ENCODE results near the gene GOLPH3.
"Not testable (repeated sequence)": the region's sequence is repeated elsewhere in the genome, so short reads cannot be mapped to it uniquely, and the experiment has no call there.

GOLPH3 gene

GRCh38 chr5:32096891-32097595 lies 77.1 kb downstream of the GOLPH3 start:
- DNase-seq, result no peak

GRCh38 chr5:32095261-32095671 lies 78.9 kb downstream of the GOLPH3 start:
- no peak for DNase-seq

GRCh38 chr5:32094691-32095090 lies 79.4 kb downstream of the GOLPH3 start:
- DNase-seq, result no peak

- peak; percentile 28 for DNase-seq
Observed at GRCh38 chr5:32092938-32093812, 80.9 kb downstream of the GOLPH3 start.

DNA sequence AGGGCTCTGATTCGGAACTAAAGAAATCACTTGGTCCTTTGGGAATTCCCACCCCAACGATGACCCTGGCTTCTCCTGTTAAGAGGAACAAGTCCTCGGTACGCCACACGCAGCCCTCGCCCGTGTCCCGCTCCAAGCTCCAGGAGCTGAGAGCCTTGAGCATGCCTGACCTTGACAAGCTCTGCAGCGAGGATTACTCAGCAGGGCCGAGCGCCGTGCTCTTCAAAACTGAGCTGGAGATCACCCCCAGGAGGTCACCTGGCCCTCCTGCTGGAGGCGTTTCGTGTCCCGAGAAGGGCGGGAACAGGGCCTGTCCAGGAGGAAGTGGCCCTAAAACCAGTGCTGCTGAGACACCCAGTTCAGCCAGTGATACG lies 83.4 kb downstream of the GOLPH3 start:
- DNase-seq, result no peak

GRCh38 chr5:32090026-32090754 lies 83.9 kb downstream of the GOLPH3 start:
- no peak for DNase-seq

DNA sequence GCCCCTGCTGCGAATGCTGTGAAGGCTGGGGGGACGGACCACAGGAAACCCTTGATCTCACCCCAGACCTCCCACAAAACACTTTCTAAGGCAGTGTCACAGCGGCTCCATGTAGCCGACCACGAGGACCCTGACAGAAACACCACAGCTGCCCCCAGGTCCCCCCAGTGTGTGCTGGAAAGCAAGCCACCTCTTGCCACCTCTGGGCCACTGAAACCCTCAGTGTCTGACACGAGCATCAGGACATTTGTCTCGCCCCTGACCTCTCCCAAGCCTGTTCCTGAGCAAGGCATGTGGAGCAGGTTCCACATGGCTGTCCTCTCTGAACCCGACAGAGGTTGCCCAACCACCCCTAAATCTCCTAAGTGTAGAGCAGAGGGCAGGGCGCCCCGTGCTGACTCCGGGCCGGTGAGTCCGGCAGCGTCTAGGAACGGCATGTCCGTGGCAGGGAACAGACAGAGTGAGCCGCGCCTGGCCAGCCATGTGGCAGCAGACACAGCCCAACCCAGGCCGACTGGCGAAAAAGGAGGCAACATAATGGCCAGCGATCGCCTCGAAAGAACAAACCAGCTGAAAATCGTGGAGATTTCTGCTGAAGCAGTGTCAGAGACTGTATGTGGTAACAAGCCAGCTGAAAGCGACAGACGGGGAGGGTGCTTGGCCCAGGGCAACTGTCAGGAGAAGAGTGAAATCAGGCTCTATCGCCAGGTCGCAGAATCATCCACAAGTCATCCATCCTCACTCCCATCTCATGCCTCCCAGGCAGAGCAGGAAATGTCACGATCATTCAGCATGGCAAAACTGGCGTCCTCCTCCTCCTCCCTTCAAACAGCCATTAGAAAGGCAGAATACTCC lies 84.7 kb downstream of the GOLPH3 start:
- DNase-seq, result no peak

DNA sequence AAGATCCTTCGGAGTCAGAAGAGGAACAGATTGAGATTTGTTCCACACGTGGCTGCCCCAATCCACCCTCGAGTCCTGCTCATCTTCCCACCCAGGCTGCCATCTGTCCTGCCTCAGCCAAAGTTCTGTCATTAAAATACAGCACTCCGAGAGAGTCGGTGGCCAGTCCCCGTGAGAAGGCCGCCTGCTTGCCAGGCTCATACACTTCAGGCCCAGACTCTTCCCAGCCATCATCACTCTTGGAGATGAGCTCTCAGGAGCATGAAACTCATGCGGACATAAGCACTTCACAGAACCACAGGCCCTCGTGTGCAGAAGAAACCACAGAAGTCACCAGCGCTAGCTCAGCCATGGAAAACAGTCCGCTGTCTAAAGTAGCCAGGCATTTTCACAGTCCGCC lies 85.9 kb downstream of the GOLPH3 start:
- no peak for DNase-seq

- no peak for DNase-seq
Observed at GRCh38 chr5:32087086-32088082, 86.7 kb downstream of the GOLPH3 start.

- DNase-seq, result no peak
Observed at GRCh38 chr5:32083981-32084430, 90.1 kb downstream of the GOLPH3 start.

DNA sequence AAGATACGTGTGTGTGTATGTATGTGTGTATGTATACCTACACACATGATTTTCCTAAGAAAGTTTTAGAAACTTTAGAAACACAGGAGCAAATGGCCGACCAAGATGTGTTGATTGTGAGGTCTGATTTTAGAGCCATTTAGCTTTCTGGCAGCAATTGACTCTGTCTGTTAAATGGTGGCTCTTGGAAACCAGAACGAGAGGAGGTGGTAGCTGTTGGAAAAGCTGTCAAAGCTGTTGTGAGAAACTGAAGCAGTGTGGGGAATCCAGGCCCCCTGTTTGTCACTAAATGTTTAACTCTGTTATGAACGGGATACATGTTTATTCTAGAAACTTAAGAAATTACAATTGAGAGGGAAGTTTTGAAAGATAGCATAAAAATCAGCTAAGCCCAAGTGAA lies 91.4 kb downstream of the GOLPH3 start:
- DNase-seq, result no peak

DNA sequence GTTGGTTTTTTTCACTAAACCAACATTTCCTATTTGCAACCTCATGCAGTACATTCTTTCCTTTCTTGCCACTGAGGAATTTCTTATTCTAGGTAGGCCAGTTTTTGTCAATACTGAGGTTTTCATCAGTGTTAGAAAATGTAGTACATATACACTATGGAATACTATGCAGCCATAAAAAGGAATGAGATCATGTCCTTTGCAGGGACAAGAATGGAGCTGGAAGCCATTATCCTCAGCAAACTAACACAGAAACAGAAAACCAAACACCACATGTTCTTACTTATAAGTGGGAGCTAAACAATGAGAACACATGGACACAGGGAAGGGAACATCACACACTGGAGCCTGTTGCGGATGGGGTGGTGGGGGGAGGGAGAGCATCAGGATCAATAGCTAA lies 93.6 kb downstream of the GOLPH3 start:
- not testable (repeated sequence) for DNase-seq

DNA sequence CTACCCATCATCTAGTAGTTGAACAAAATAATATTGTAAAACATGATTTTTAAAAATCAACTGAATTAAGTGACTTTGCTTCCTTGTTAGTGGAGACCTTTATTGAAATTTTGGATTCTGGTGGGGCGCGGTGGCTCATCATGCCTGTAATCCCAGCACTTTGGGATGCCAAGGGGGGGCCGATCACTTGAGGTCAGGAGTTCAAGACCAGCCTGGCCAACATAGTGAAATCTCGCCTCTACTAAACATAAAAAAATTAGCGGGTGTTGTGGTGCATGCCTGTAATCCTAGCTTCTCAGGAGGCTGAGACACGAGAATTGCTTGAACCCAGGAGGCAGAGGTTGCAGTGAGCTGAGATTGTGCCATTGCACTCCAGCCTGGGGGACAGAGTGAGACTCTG lies 95.3 kb downstream of the GOLPH3 start:
- not testable (repeated sequence) for DNase-seq

DNA sequence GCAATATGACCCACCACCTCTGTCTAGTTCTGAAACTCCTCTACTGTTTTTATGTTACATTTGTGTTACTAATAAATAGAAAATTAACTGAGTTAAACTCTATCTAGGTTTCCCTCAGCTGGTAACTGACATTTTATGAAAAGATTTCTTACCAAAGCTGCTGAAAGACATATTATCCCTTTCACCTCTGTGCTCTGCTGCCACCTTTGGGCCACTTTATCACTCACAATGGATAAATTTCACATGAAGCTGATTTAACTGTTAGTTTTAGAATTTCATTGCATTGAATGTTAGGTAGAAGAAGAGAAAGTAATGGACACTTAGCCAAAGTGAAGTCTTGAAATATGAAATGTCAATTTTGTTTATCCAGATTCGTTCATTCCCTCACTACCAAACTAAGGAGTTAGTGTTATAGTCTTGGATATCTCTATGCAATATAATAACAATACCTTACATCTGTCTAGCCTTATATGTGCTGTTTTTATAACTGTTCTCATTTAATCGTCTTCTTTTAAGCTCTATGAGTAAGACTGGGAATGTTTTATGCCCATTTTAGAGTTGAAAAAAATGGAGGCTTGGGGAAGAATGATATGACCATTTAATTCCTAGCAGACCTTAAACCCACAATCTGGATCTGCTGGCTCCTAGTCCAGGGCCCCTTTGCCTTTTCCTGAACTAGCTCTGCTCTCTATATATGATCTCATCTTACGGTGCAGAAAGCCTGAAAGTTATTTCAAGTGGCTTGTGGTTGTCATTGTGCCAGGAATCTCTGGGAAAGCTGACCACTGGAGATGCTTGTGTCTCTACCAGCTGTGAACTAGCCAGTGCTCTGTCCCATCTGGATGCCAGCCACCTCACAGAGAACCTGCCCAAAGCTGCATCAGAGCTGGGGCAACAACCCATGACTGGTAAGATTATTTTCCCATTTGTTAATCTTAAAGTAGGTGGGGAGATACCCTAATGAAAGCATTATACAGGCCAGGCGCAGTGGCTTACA lies 97.1 kb downstream of the GOLPH3 start:
- no peak for DNase-seq
